GM21367 (cell line): ENCODE measurements around the gene TMEM178B.

Experiments used
- ATAC-seq: cut with Tn5 transposase; IDR thresholded peaks from one replicate; pipeline ENCODE4 v1.9.1; 2021; ENCODE audit not compliant: unreplicated experiment

Gene TMEM178B

GRCh38 chr7:141460781-141461715 lies 387.2 kb downstream of the TMEM178B start:
- ATAC-seq, result no peak

- no peak for ATAC-seq
Observed at GRCh38 chr7:141461924-141462323, 388.1 kb downstream of the TMEM178B start.

GRCh38 chr7:141462958-141463357 lies 389.1 kb downstream of the TMEM178B start:
- ATAC-seq, result no peak

GRCh38 chr7:141463986-141464385 lies 390.1 kb downstream of the TMEM178B start:
- ATAC-seq, result no peak

GRCh38 chr7:141464551-141464950 lies 390.7 kb downstream of the TMEM178B start:
- ATAC-seq, result no peak

GRCh38 chr7:141466151-141466904 lies 392.5 kb downstream of the TMEM178B start:
- ATAC-seq, result no peak

- no peak for ATAC-seq
Observed at GRCh38 chr7:141468341-141468740, 394.5 kb downstream of the TMEM178B start.

GRCh38 chr7:141475679-141476078 lies 401.8 kb downstream of the TMEM178B start:
- ATAC-seq, result no peak

GRCh38 chr7:141477865-141478264 lies 404.0 kb downstream of the TMEM178B start:
- no peak for ATAC-seq

- ATAC-seq, result no peak
Observed at GRCh38 chr7:141478845-141479244, 405.0 kb downstream of the TMEM178B start.

- no peak for ATAC-seq
Observed at GRCh38 chr7:141480953-141481352, 407.1 kb downstream of the TMEM178B start.

- ATAC-seq, result no peak
Observed at GRCh38 chr7:141481971-141482370, 408.1 kb downstream of the TMEM178B start.

- no peak for ATAC-seq
Observed at GRCh38 chr7:141483044-141483443, 409.2 kb downstream of the TMEM178B start.

- ATAC-seq, result no peak
Observed at GRCh38 chr7:141484907-141485306, 411.0 kb downstream of the TMEM178B start.

- ATAC-seq, result no peak
Observed at GRCh38 chr7:141486959-141487358, 413.1 kb downstream of the TMEM178B start.

GRCh38 chr7:141490474-141490873 lies 416.6 kb downstream of the TMEM178B start:
- no peak for ATAC-seq

- no peak for ATAC-seq
Observed at GRCh38 chr7:141495057-141495456, 421.2 kb downstream of the TMEM178B start.

- ATAC-seq, result no peak
Observed at GRCh38 chr7:141497391-141497790, 423.5 kb downstream of the TMEM178B start.

- no peak for ATAC-seq
Observed at GRCh38 chr7:141500608-141501007, 426.7 kb downstream of the TMEM178B start.

- ATAC-seq, result no peak
Observed at GRCh38 chr7:141501451-141501850, 427.6 kb downstream of the TMEM178B start.

GRCh38 chr7:141511316-141511675 lies 437.4 kb downstream of the TMEM178B start:
- no peak for ATAC-seq
